ENCODE results near the gene PGRMC2. TPM values are rescaled to one million over a fixed set of nuclear protein-coding genes. Genes with fewer than 3 reads are reported as not detected.

Gene PGRMC2
- total and polyA plus RNA-seq, 2 of the 8 experiments (the other 6 are each of a cell fraction or from before 2014, with no cell fraction given), result 9.5 to 85.3 TPM

GRCh38 chr4:128323401-128323800, 35.8 kb upstream of the PGRMC2 start:
- H3K4me3 ChIP-seq (ENCODE audit: extremely low read depth in 1 of 4, insufficient read depth in 2 of 4, low read depth in 3 of 4, low read length in 4 of 4), result no peak overlapping the region
- H4K8ac ChIP-seq (ENCODE audit: extremely low read depth, insufficient read depth, low read length), result no peak overlapping the region
- H3K4me2 ChIP-seq (ENCODE audit: insufficient read depth in 1 of 2, low read depth in 2 of 2, low read length in 2 of 2), result no peak overlapping the region
- FAIRE-seq (no peak), DNase-seq (ENCODE audit: low read depth in 1 of 2, low spot score in 2 of 2) (no peak)
- H2AFZ ChIP-seq (ENCODE audit: low read length), result no peak overlapping the region
- H2BK5ac ChIP-seq (ENCODE audit: low read depth, low read length), result no peak overlapping the region
- H3K23me2 ChIP-seq (ENCODE audit: low read depth, low read length), result no peaks in the 10 kb centered on the region; the same call in 1 of the 2 replicates
- H4K20me1 ChIP-seq (replicated peaks in 1 of 2; ENCODE audit: control insufficient read depth in 1 of 2, insufficient read depth in 2 of 2, low read length in 2 of 2), result no peaks in the 10 kb centered on the region
- H3K9ac ChIP-seq (replicated peaks in 1 of 4; ENCODE audit: extremely low read depth in 1 of 4, low read depth in 3 of 4, low read length in 3 of 4), result no peak overlapping the region
- H3K79me1 ChIP-seq (ENCODE audit: low read depth, low read length), result no peaks in the 10 kb centered on the region
- H3K4me1 ChIP-seq (replicated peaks in 1 of 4; ENCODE audit: control insufficient read depth in 3 of 4, insufficient read depth in 4 of 4, low read length in 3 of 4), result peaks cover 0 to 7% (median 4%) of the 10 kb centered on the region in 4 experiments; a peak in 3 of 7 replicates
- WGBS, 2 experiments (ENCODE audit: extremely low coverage in 1 of 2, insufficient coverage in 1 of 2, insufficient read length in 1 of 2, insufficient replicate concordance in 2 of 2, low coverage in 1 of 2, low lambda C conversion rate in 2 of 2, missing lambda C conversion rate in 1 of 2), result 100% methylated on average over 1 of the region's 1 CpG; no CpG with 5 or more reads in 1 of the 2 experiments
- no peak overlapping the region for H3K4ac ChIP-seq (replicated peaks; ENCODE audit: insufficient read length, low read depth, low read length)
- no peak overlapping the region for H2BK12ac ChIP-seq (ENCODE audit: low read depth, low read length)
- H3K23ac ChIP-seq (ENCODE audit: insufficient read length), result no peak overlapping the region
- ChIA-PET POLR2A (ENCODE audit: partially characterized antibody) (no interaction called here), CTCF (ENCODE audit: partially characterized antibody) (interaction anchor here (2.1 kb wide), 1 partner anchor 62 kb away, joined by 6 read pairs; no protein-coding TSS in a partner anchor)
- no peak for TF ChIP-seq ATF2 (IDR thresholded peaks at IDR 0.05; ENCODE audit: low read length)
- TF ChIP-seq BACH1 (IDR thresholded peaks at IDR 0.05; ENCODE audit: low read length), result no peak
- no peak for TF ChIP-seq USF2 (IDR thresholded peaks at IDR 0.05; ENCODE audit: low read length)
- no peak overlapping the region for H3K56ac ChIP-seq (replicated peaks; ENCODE audit: insufficient read length, low read depth, low read length)
- peaks cover 0 to 2% (median 0%) of the 10 kb centered on the region in 4 experiments; a peak in 1 of 8 replicates for H3K36me3 ChIP-seq (ENCODE audit: control insufficient read depth in 2 of 4, insufficient read depth in 4 of 4, low read length in 3 of 4)
- H2BK120ac ChIP-seq (replicated peaks; ENCODE audit: low read depth, low read length), result no peak overlapping the region
- H3K18ac ChIP-seq (ENCODE audit: extremely low read depth, low read length), result no peak overlapping the region
- H3K79me2 ChIP-seq (ENCODE audit: control insufficient read depth in 1 of 2, insufficient read depth in 2 of 2, low read length in 2 of 2), result no peaks in the 10 kb centered on the region
- no peak overlapping the region for H2BK20ac ChIP-seq (ENCODE audit: low read length)
- no peak overlapping the region for H4K91ac ChIP-seq (replicated peaks; ENCODE audit: insufficient read length, low read length)
- no peak overlapping the region for H4K5ac ChIP-seq (ENCODE audit: insufficient read length, low read depth, low read length)
- no peaks in the 10 kb centered on the region for H3K27me3 ChIP-seq (replicated peaks in 1 of 4; ENCODE audit: control insufficient read depth in 3 of 4, extremely low read depth in 1 of 4, insufficient read depth in 3 of 4, low read length in 3 of 4)
- H3K9me3 ChIP-seq (ENCODE audit: insufficient read depth in 2 of 2, low read depth in 1 of 2, low read length in 1 of 2), result no peaks in the 10 kb centered on the region
- no peak overlapping the region for H3K27ac ChIP-seq (ENCODE audit: low read depth, low read length)
- no peak overlapping the region for H3K14ac ChIP-seq (ENCODE audit: insufficient read length)
- no peak overlapping the region for H2BK15ac ChIP-seq (ENCODE audit: low read length)
- no peak overlapping the region for H2AK5ac ChIP-seq (ENCODE audit: low read depth, low read length)
